Parathyroid adenoma (tissue), 2 donors: ENCODE data around the gene S100PBP.

ENCODE experiments used
- H2AFZ ChIP-seq: fragments of 300-600 bp; sonication (generic); one replicate; pipeline ENCODE4 v1.7.0; 2017; ENCODE audit warnings: antibody characterized with exemption, mild to moderate bottlenecking
- H3K27ac ChIP-seq: fragments of 300-600 bp; sonication (generic); one replicate; pipeline ENCODE4 v1.7.0; 2017
- H3K27me3 ChIP-seq: fragments of 300-600 bp; sonication (generic); one replicate; pipeline ENCODE4 v1.7.0; 2017; ENCODE audit warnings: low read length; ENCODE audit not compliant: control insufficient read depth, insufficient read depth
- H3K36me3 ChIP-seq: fragments of 300-600 bp; sonication (generic); one replicate; pipeline ENCODE4 v1.7.0; 2017; ENCODE audit warnings: low read length; ENCODE audit not compliant: control insufficient read depth, insufficient read depth
- H3K4me1 ChIP-seq: fragments of 300-600 bp; sonication (generic); one replicate; pipeline ENCODE4 v1.7.0; 2017; ENCODE audit warnings: control low read depth
- H3K4me2 ChIP-seq: fragments of 300-600 bp; sonication (generic); one replicate; pipeline ENCODE4 v1.7.0; 2017; ENCODE audit warnings: low read length
- H3K4me3 ChIP-seq: fragments of 300-600 bp; sonication (generic); one replicate; pipeline ENCODE4 v1.7.0; 2017; ENCODE audit warnings: low read depth, low read length
- H3K79me2 ChIP-seq: fragments of 300-600 bp; sonication (generic); one replicate; pipeline ENCODE4 v1.7.0; 2017; ENCODE audit warnings: control low read depth
- H3K9ac ChIP-seq: fragments of 300-600 bp; sonication (generic); one replicate; pipeline ENCODE4 v1.7.0; 2017; ENCODE audit warnings: mild to moderate bottlenecking
- H3K9me3 ChIP-seq: fragments of 300-600 bp; sonication (generic); one replicate; pipeline ENCODE4 v1.7.0; 2017; ENCODE audit warnings: low read length; ENCODE audit not compliant: control insufficient read depth
- CTCF ChIP-seq: fragments of 300-600 bp; sonication (generic); IDR thresholded peaks from one replicate; pipeline ENCODE4 v1.7.0; 2017; ENCODE audit warnings: antibody characterized with exemption, mild to moderate bottlenecking
- donor health status: primary hyperparathyroidism.

Gene S100PBP

GRCh38 chr1:32906654-32907053, 89.2 kb downstream of the S100PBP start:
- H3K9ac ChIP-seq, result no peak overlapping the region

GRCh38 chr1:32907435-32907834, 90.0 kb downstream of the S100PBP start:
- H3K4me3 ChIP-seq, result no peak overlapping the region
- no peak overlapping the region for H3K27ac ChIP-seq
- H3K27me3 ChIP-seq, result no peaks in the 10 kb centered on the region
- no peak overlapping the region for H3K9ac ChIP-seq
- no peaks in the 10 kb centered on the region for H3K9me3 ChIP-seq
- H3K4me2 ChIP-seq, result no peak overlapping the region
- H3K36me3 ChIP-seq, result no peaks in the 10 kb centered on the region
- no peaks in the 10 kb centered on the region for H3K4me1 ChIP-seq
- no peak for TF ChIP-seq CTCF
- H3K79me2 ChIP-seq, result no peaks in the 10 kb centered on the region
- no peak overlapping the region for H2AFZ ChIP-seq

More at GRCh38 chr1:32906654-32907053, 89.2 kb downstream of the S100PBP start:
- Histone ChIP-seq H3K27ac (no peak overlapping the region), H3K9me3 (no peaks in the 10 kb centered on the region), H3K4me1 (no peaks in the 10 kb centered on the region), H3K36me3 (no peaks in the 10 kb centered on the region), H3K79me2 (no peaks in the 10 kb centered on the region), H2AFZ (no peak overlapping the region), H3K4me3 (no peak overlapping the region), H3K27me3 (no peaks in the 10 kb centered on the region), H3K4me2 (no peak overlapping the region)
- no peak for TF ChIP-seq CTCF
